ENCODE measurements around the gene APMAP. TPM values are rescaled to one million over a fixed set of nuclear protein-coding genes. Genes with fewer than 3 reads are reported as not detected.

The APMAP gene
- total and polyA plus RNA-seq, 10 of the 15 experiments (the other 5 are each of a cell fraction or from before 2014, with no cell fraction given) = 12.1 to 60.2 (median 32.7) TPM

DNA sequence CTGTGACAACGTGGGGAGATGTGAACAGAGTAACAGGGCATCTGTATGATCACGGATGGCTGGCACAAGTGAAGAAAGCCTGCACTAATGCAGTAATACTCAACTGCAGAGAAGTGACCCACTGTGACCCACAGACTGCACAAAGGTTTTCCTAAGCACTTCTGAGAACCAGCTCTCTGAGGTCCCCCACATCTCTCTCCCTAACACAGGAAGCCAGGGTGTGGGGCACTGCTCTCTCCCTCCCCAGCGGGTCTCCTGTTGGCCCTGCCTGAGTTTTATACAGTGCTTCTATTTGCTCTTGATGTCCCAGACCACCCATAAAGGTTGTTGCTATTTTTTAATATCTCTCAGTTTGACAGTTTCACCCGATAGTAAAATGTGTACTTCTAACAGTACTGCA, 11.3 kb downstream of the APMAP start (continued):
- TF ChIP-seq CTCF (IDR thresholded peaks at IDR 0.05 in 2 of 3, conservative IDR thresholded peaks at IDR 0.05 in 1 of 3; ENCODE audit: control insufficient read depth in 2 of 3, extremely low read depth in 1 of 3, insufficient read depth in 1 of 3, low read depth in 3 of 3, low read length in 3 of 3) (no peak), CBX5 (IDR thresholded peaks at IDR 0.05; ENCODE audit: low read depth) (no peak), CHD1 (IDR thresholded peaks at IDR 0.05; ENCODE audit: low read depth, low read length) (no peak), JUND (IDR thresholded peaks at IDR 0.05; ENCODE audit: low read depth, low read length) (no peak), RBBP5 (conservative IDR thresholded peaks at IDR 0.05) (no peak), ETV6 (conservative IDR thresholded peaks at IDR 0.05 in 1 of 2, IDR thresholded peaks at IDR 0.05 in 1 of 2; ENCODE audit: borderline replicate concordance in 1 of 2, low read depth in 1 of 2) (no peak), BRCA1 (IDR thresholded peaks at IDR 0.05; ENCODE audit: low read depth, low read length) (no peak), TARDBP (IDR thresholded peaks at IDR 0.05; ENCODE audit: borderline replicate concordance) (no peak), ATF2 (IDR thresholded peaks at IDR 0.05; ENCODE audit: low read length) (no peak), POLR2A (IDR thresholded peaks at IDR 0.05; ENCODE audit: low read depth, low read length) (no peak)
- TF ChIP-seq, protein P1, sequence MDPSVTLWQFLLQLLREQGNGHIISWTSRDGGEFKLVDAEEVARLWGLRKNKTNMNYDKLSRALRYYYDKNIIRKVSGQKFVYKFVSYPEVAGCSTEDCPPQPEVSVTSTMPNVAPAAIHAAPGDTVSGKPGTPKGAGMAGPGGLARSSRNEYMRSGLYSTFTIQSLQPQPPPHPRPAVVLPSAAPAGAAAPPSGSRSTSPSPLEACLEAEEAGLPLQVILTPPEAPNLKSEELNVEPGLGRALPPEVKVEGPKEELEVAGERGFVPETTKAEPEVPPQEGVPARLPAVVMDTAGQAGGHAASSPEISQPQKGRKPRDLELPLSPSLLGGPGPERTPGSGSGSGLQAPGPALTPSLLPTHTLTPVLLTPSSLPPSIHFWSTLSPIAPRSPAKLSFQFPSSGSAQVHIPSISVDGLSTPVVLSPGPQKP (IDR thresholded peaks at IDR 0.05; ENCODE audit: low read depth, low read length) = no peak
